Sigmoid colon (tissue), 7 donors: Measurements from ENCODE around the gene NT5DC4. TPM values are rescaled to one million over a fixed set of nuclear protein-coding genes. Genes with fewer than 3 reads are reported as not detected.
A peak's percentile ranks its signal among the peaks of the same experiment; 100 is the strongest.

ENCODE experiments used
- DNase-seq: peaks from one replicate; pipeline ENCODE4 v3.0.0-alpha.2; 2019
- H3K27ac ChIP-seq, 4 donors: fragments of 200-600 bp; sonication (generic); one replicate each; pipeline ENCODE4 v1.5.1; 2016 to 2019; ENCODE audit warnings: mild to moderate bottlenecking in 1 of 4
- H3K27me3 ChIP-seq, 3 donors: fragments of 200-600 bp; sonication (generic); one replicate each; pipeline ENCODE4 v1.5.1; 2019; ENCODE audit warnings: mild to moderate bottlenecking in 1 of 3
- H3K36me3 ChIP-seq, 4 donors: fragments of 200-600 bp; sonication (generic); one replicate each; pipeline ENCODE4 v1.5.1; 2016 to 2019
- H3K4me1 ChIP-seq, 4 donors: fragments of 200-600 bp; sonication (generic); one replicate each; pipeline ENCODE4 v1.5.1; 2017 to 2019
- H3K4me3 ChIP-seq, 4 donors: fragments of 200-600 bp; sonication (generic); one replicate each; pipeline ENCODE4 v1.5.1; 2017 to 2019; ENCODE audit warnings: mild to moderate bottlenecking in 2 of 4, moderate library complexity in 1 of 4
- H3K9me3 ChIP-seq, 4 donors: fragments of 200-600 bp in 3 of 4; sonication (generic) in 3 of 4; one replicate each; pipeline versions ENCODE4 v1.5.1 to v1.6.1; 2013 to 2019
- CTCF ChIP-seq, 4 experiments: fragments of 450-650 bp in 3 of 4; fragments of 200-600 bp in 1 of 4; IDR thresholded peaks; one replicate each; pipeline ENCODE4 v1.5.1; 2016 to 2019; ENCODE audit warnings: antibody characterized with exemption in 4 of 4, mild to moderate bottlenecking in 3 of 4, moderate library complexity in 2 of 4
- EP300 ChIP-seq, 4 donors: sonication (generic); formaldehyde crosslinking; IDR thresholded peaks; one replicate each; pipeline ENCODE4 v1.6.1; 2017; ENCODE audit warnings: antibody characterized with exemption in 4 of 4
- POLR2A ChIP-seq, 2 donors: fragments of 450-650 bp; IDR thresholded peaks; one replicate each; pipeline ENCODE4 v1.6.1; 2016; ENCODE audit warnings: antibody characterized with exemption in 2 of 2, mild to moderate bottlenecking in 2 of 2, moderate library complexity in 2 of 2
- POLR2AphosphoS5 ChIP-seq, 4 donors: sonication (generic); formaldehyde crosslinking; IDR thresholded peaks; one replicate each; pipeline ENCODE4 v1.6.1; 2017; ENCODE audit warnings: antibody characterized with exemption in 4 of 4
- WGBS, 2 donors: extraction: QIAGEN DNeasy Blood & Tissue Kit; methylation state at CpG; one replicate each; pipeline ENCODE4 v1.1.7; 2013; 5-methylcytosine and 5-hydroxymethylcytosine counted together
- intact Hi-C: fragments of 100-400 bp; cut with DNase I; formaldehyde crosslinking; loops from one replicate; pipeline ENCODE4 v1.15.1; 2023
- polyA plus RNA-seq, 3 donors: library from polyadenylated mRNA; stranded (reverse); fragments of 200-250 nt; gene quantifications; one replicate each; pipeline ENCODE4 v1.2.3, GENCODE V29; 2013
- total RNA-seq, 4 donors: library from RNA; depleted of rRNA; stranded (reverse); fragments of >200 nt; gene quantifications; one replicate each; pipeline ENCODE4 v1.1.0, GENCODE V29; 2016
- donor health status: healthy with polysubstance abuse.
- donor health status: Bipolar disorder and iron deficiency.
- donor health status: healthy.

NT5DC4 gene
- total and polyA plus RNA-seq, 7 donors, result 0.89 TPM; not detected in 6

DNA sequence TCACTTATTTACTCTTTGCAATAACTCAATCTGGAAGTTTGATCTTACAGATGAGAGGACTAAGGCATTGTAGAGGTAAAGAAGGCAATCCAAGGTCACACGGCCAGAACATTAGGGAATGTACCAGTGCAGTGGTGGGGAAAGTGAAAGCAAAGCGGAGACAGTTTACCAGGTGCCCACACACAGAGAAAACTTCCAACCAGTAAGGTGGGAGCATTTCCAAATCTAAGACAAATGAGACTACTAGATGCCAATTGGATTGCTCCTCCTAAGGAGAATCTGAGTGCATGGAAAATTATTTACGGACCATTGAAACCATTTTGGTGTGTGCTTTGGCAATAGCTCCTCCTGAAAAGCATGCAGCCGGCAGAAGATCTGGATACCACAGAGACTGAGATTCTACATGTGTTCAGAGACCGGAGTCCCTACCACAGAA is 40.1 kb upstream of the NT5DC4 start:
- intact Hi-C loops, result no loop called here
- Histone ChIP-seq H3K9me3 (no peaks in the 10 kb centered on the region), H3K27ac (peak overlapping the region in 3 of 4 donors; percentile 49 to 60 (median 59)), H3K4me1 (peaks cover 0 to 13% (median 5%) of the 10 kb centered on the region in 4 donors), H3K27me3 (no peaks in the 10 kb centered on the region), H3K4me3 (peak overlapping the region in 1 of 4 donors; percentile 21), H3K36me3 (no peaks in the 10 kb centered on the region)
- TF ChIP-seq POLR2A (IDR thresholded peaks at IDR 0.05), result no peak
- TF ChIP-seq EP300 (IDR thresholded peaks at IDR 0.05), result no peak
- TF ChIP-seq POLR2AphosphoS5 (IDR thresholded peaks at IDR 0.05), result no peak
- no peak for TF ChIP-seq CTCF (IDR thresholded peaks at IDR 0.05)
- no peak for DNase-seq
- 83 to 84% methylated on average over 5 of the region's 5 CpGs for WGBS, 2 donors

- no peak for DNase-seq
- intact Hi-C loops, result no loop called here
- no peak for TF ChIP-seq EP300 (IDR thresholded peaks at IDR 0.05)
- TF ChIP-seq POLR2A (IDR thresholded peaks at IDR 0.05), result no peak
- Histone ChIP-seq H3K4me1 (peaks cover 0 to 13% (median 5%) of the 10 kb centered on the region in 4 donors), H3K27me3 (no peaks in the 10 kb centered on the region), H3K9me3 (no peaks in the 10 kb centered on the region), H3K27ac (no peak overlapping the region), H3K4me3 (no peak overlapping the region), H3K36me3 (no peaks in the 10 kb centered on the region)
- WGBS, 2 donors, result 89 to 90% methylated on average over 7 of the region's 7 CpGs
These were observed 38.7 kb upstream of the NT5DC4 start for GRCh38 chr2:112682101-112682500.

GRCh38 chr2:112683550-112684414 is 37.0 kb upstream of the NT5DC4 start:
- 77 to 84% methylated on average over 12 of the region's 12 CpGs for WGBS, 2 donors
- intact Hi-C loops, result no loop called here
- TF ChIP-seq POLR2AphosphoS5 (IDR thresholded peaks at IDR 0.05) (no peak), CTCF (IDR thresholded peaks at IDR 0.05) (no peak), EP300 (IDR thresholded peaks at IDR 0.05) (no peak), POLR2A (IDR thresholded peaks at IDR 0.05) (no peak)
- DNase-seq, result no peak
- H3K4me3 ChIP-seq, result no peak overlapping the region
- no peak overlapping the region for H3K27ac ChIP-seq
- H3K36me3 ChIP-seq, result no peaks in the 10 kb centered on the region
- H3K4me1 ChIP-seq, result peaks cover 0 to 13% (median 5%) of the 10 kb centered on the region in 4 donors
- H3K9me3 ChIP-seq, result no peaks in the 10 kb centered on the region
- H3K27me3 ChIP-seq, result no peaks in the 10 kb centered on the region

GRCh38 chr2:112684415-112684775 is 36.4 kb upstream of the NT5DC4 start:
- TF ChIP-seq POLR2AphosphoS5 (IDR thresholded peaks at IDR 0.05), result no peak
- TF ChIP-seq CTCF (IDR thresholded peaks at IDR 0.05), result no peak
- no peak for TF ChIP-seq POLR2A (IDR thresholded peaks at IDR 0.05)
- TF ChIP-seq EP300 (IDR thresholded peaks at IDR 0.05), result no peak
- Histone ChIP-seq H3K4me3 (no peak overlapping the region), H3K9me3 (no peaks in the 10 kb centered on the region), H3K4me1 (peaks cover 0 to 13% (median 5%) of the 10 kb centered on the region in 4 donors), H3K27me3 (no peaks in the 10 kb centered on the region), H3K27ac (no peak overlapping the region), H3K36me3 (no peaks in the 10 kb centered on the region)
- no peak for DNase-seq
- intact Hi-C loops, result no loop called here
- WGBS, 2 donors, result 68 to 70% methylated on average over 3 of the region's 3 CpGs

- Histone ChIP-seq H3K36me3 (no peaks in the 10 kb centered on the region), H3K27ac (no peak overlapping the region), H3K4me1 (peaks cover 0 to 3% (median 2%) of the 10 kb centered on the region in 4 donors), H3K9me3 (no peaks in the 10 kb centered on the region), H3K4me3 (no peak overlapping the region), H3K27me3 (no peaks in the 10 kb centered on the region)
- DNase-seq, result no peak
- TF ChIP-seq CTCF (IDR thresholded peaks at IDR 0.05) (no peak), POLR2AphosphoS5 (IDR thresholded peaks at IDR 0.05) (no peak), EP300 (IDR thresholded peaks at IDR 0.05) (no peak), POLR2A (IDR thresholded peaks at IDR 0.05) (no peak)
- intact Hi-C loops, result no loop called here
- 72 to 76% methylated on average over 4 of the region's 4 CpGs for WGBS, 2 donors
These were observed 35.4 kb upstream of the NT5DC4 start for GRCh38 chr2:112685271-112685884.
